DND-41 (cell line): ENCODE measurements around the gene TCERG1L.

ENCODE experiments used
- ATAC-seq: fragments of 200-7000 bp; cut with Tn5 transposase; 3 replicates; pipeline ENCODE4 v1.9.1; 2021; ENCODE audit warnings: low read depth; ENCODE audit not compliant: insufficient read depth
- DNase-seq: peaks from one replicate; pipeline ENCODE4 v3.0.0-alpha.2; 2020
- H2AFZ ChIP-seq: 2 replicates; pipeline ENCODE4 v1.6.0; 2012; ENCODE audit warnings: low read depth, low read length
- H3K27ac ChIP-seq: 2 replicates; pipeline ENCODE4 v1.5.1; 2012; ENCODE audit warnings: low read length, inconsistent platforms
- H3K27me3 ChIP-seq: fragments of 200-600 bp; sonication (generic); 2 replicates; pipeline ENCODE4 v1.6.0; 2012; ENCODE audit warnings: low read length, mild to moderate bottlenecking, inconsistent platforms; ENCODE audit not compliant: insufficient read depth, poor library complexity
- H3K36me3 ChIP-seq: 2 replicates; pipeline ENCODE4 v1.5.1; 2012; ENCODE audit warnings: low read length, inconsistent platforms; ENCODE audit not compliant: insufficient read depth
- H3K4me1 ChIP-seq: 2 replicates; pipeline ENCODE4 v1.5.1; 2012; ENCODE audit warnings: mild to moderate bottlenecking, low read length; ENCODE audit not compliant: insufficient read depth
- H3K4me2 ChIP-seq: 2 replicates; pipeline ENCODE4 v1.6.0; 2012; ENCODE audit warnings: mild to moderate bottlenecking, moderate library complexity, low read length, inconsistent platforms; ENCODE audit not compliant: insufficient read depth
- H3K4me3 ChIP-seq, 2 experiments: fragments of 200-600 bp in 1 of 2; shearing (Covaris generic) in 1 of 2; 2 replicates each; pipeline ENCODE4 v1.5.1; 2012 to 2016; ENCODE audit warnings: inconsistent platforms in 2 of 2, low read length in 2 of 2, mild to moderate bottlenecking in 2 of 2, low read depth in 1 of 2, moderate library complexity in 1 of 2
- H3K79me2 ChIP-seq: 2 replicates; pipeline ENCODE4 v1.6.0; 2012; ENCODE audit warnings: low read length, inconsistent platforms; ENCODE audit not compliant: insufficient read depth
- H3K9ac ChIP-seq: 2 replicates; pipeline ENCODE4 v1.6.0; 2012; ENCODE audit warnings: low read depth, mild to moderate bottlenecking, inconsistent platforms, low read length, moderate library complexity
- H3K9me3 ChIP-seq: 2 replicates; pipeline ENCODE4 v1.5.1; 2012; ENCODE audit warnings: low read length, moderate library complexity, mild to moderate bottlenecking, inconsistent platforms; ENCODE audit not compliant: insufficient read depth, severe bottlenecking
- H4K20me1 ChIP-seq: 2 replicates; pipeline ENCODE4 v1.6.0; 2012; ENCODE audit warnings: low read length; ENCODE audit not compliant: insufficient read depth
- CTCF ChIP-seq: IDR thresholded peaks from 2 replicates; pipeline ENCODE4 v1.5.1; 2012; ENCODE audit warnings: borderline replicate concordance, low read length, moderate library complexity, mild to moderate bottlenecking; ENCODE audit not compliant: poor library complexity, severe bottlenecking; ENCODE audit errors: extremely low read depth
- EZH2 ChIP-seq: IDR thresholded peaks from 3 replicates; pipeline ENCODE4 v1.6.1; 2012; ENCODE audit warnings: borderline replicate concordance, low read depth, mild to moderate bottlenecking, moderate library complexity, low read length, inconsistent platforms; ENCODE audit not compliant: severe bottlenecking

Gene TCERG1L

GRCh38 chr10:131121511-131122035 is 189.9 kb downstream of the TCERG1L start:
- Histone ChIP-seq H3K27me3 (no peaks in the 10 kb centered on the region), H3K4me3 (no peak overlapping the region), H3K4me2 (no peak overlapping the region), H3K9ac (no peak overlapping the region), H2AFZ (no peak overlapping the region), H3K4me1 (peaks cover under 1% of the 10 kb centered on the region; the same call in 1 of the 2 replicates), H3K9me3 (peaks cover 6% of the 10 kb centered on the region), H3K79me2 (no peaks in the 10 kb centered on the region), H3K36me3 (no peaks in the 10 kb centered on the region), H3K27ac (no peak overlapping the region), H4K20me1 (no peaks in the 10 kb centered on the region)
- DNase-seq (no peak), ATAC-seq (no peak)
- no peak for TF ChIP-seq EZH2
- TF ChIP-seq CTCF, result no peak

GRCh38 chr10:131119626-131120355 is 191.7 kb downstream of the TCERG1L start:
- ATAC-seq (no peak), DNase-seq (no peak)
- TF ChIP-seq EZH2, result no peak
- TF ChIP-seq CTCF, result no peak
- H3K79me2 ChIP-seq, result no peaks in the 10 kb centered on the region
- H3K4me2 ChIP-seq, result no peak overlapping the region
- H4K20me1 ChIP-seq, result no peaks in the 10 kb centered on the region
- H3K9ac ChIP-seq, result no peak overlapping the region
- H2AFZ ChIP-seq, result no peak overlapping the region
- H3K4me3 ChIP-seq, result no peak overlapping the region
- no peak overlapping the region for H3K27ac ChIP-seq
- H3K9me3 ChIP-seq, result peaks cover 6% of the 10 kb centered on the region
- H3K27me3 ChIP-seq, result no peaks in the 10 kb centered on the region
- H3K36me3 ChIP-seq, result no peaks in the 10 kb centered on the region
- no peaks in the 10 kb centered on the region for H3K4me1 ChIP-seq

- ATAC-seq (no peak), DNase-seq (no peak)
- H3K27ac ChIP-seq, result no peak overlapping the region
- H3K27me3 ChIP-seq, result no peaks in the 10 kb centered on the region
- peaks cover 4% of the 10 kb centered on the region for H3K9me3 ChIP-seq
- TF ChIP-seq CTCF (no peak), EZH2 (no peak)
- H3K4me1 ChIP-seq, result no peaks in the 10 kb centered on the region
- no peak overlapping the region for H3K9ac ChIP-seq
- H3K4me2 ChIP-seq, result no peak overlapping the region
- no peaks in the 10 kb centered on the region for H4K20me1 ChIP-seq
- no peaks in the 10 kb centered on the region for H3K79me2 ChIP-seq
- H3K4me3 ChIP-seq, result no peak overlapping the region
- H2AFZ ChIP-seq, result no peak overlapping the region
- no peaks in the 10 kb centered on the region for H3K36me3 ChIP-seq
Measured at GRCh38 chr10:131117416-131118212, 193.9 kb downstream of the TCERG1L start.
